ENCODE data around the gene TRIM26. TPM values are rescaled to one million over a fixed set of nuclear protein-coding genes. Genes with fewer than 3 reads are reported as not detected.

TRIM26 gene
- polyA plus RNA-seq, 1 of the 3 experiments (the other 2 are of a cell fraction), result 26.1 TPM

- 52% methylated on average over 4 of the region's 4 CpGs for WGBS (ENCODE audit: low lambda C conversion rate)
- Histone ChIP-seq H3K36me3 (replicated peaks in 1 of 2; ENCODE audit: control insufficient read depth in 1 of 2, insufficient read depth in 2 of 2, low read length in 1 of 2) (no peaks in the 10 kb centered on the region), H3K79me2 (ENCODE audit: insufficient read depth) (no peaks in the 10 kb centered on the region), H3F3A (replicated peaks; ENCODE audit: insufficient read depth) (no peaks in the 10 kb centered on the region), H3K27ac (ENCODE audit: low read depth in 2 of 2, low read length in 1 of 2) (no peak overlapping the region), H2AFZ (ENCODE audit: low read depth) (no peak overlapping the region), H3K9ac (no peak overlapping the region), H3K9me3 (no peaks in the 10 kb centered on the region), H3K9me2 (no peaks in the 10 kb centered on the region), H3K27me3 (ENCODE audit: insufficient read depth) (peaks cover 60% of the 10 kb centered on the region), H3K4me3 (ENCODE audit: low read depth in 2 of 2, low read length in 1 of 2) (no peak overlapping the region), H3K4me1 (ENCODE audit: control insufficient read depth in 1 of 2, insufficient read depth in 2 of 2, low read depth in 1 of 2, low read length in 1 of 2) (peaks cover 0 to 3% of the 10 kb centered on the region in 2 experiments; a peak in 1 of 4 replicates), H3K4me2 (no peak overlapping the region), H4K20me1 (ENCODE audit: insufficient read depth) (no peaks in the 10 kb centered on the region)
- ChIA-PET POLR2A (no interaction called here), CTCF (interaction anchor here (1.2 kb wide), 1 partner anchor 69 kb away, joined by 5 read pairs; no protein-coding TSS in a partner anchor)
- no peak for DNase-seq
- TF ChIP-seq USF2 (IDR thresholded peaks at IDR 0.05; ENCODE audit: borderline replicate concordance, low read depth, low read length), result no peak
- TF ChIP-seq FOXJ3 (CRISPR knock-in tag; IDR thresholded peaks at IDR 0.05), result no peak
- no peak for TF ChIP-seq RFX5 (IDR thresholded peaks at IDR 0.05; ENCODE audit: low read length)
- TF ChIP-seq RCOR1 (IDR thresholded peaks at IDR 0.05; ENCODE audit: low read length), result no peak
- TF ChIP-seq TCF12 (IDR thresholded peaks at IDR 0.05), result no peak
- no peak for TF ChIP-seq GABPA (IDR thresholded peaks at IDR 0.05; ENCODE audit: low read depth)
- no peak for TF ChIP-seq TAF1 (IDR thresholded peaks at IDR 0.05; ENCODE audit: borderline replicate concordance, low read depth, low read length)
- no peak for TF ChIP-seq PBX3 (IDR thresholded peaks at IDR 0.05)
- no peak for TF ChIP-seq MAX (IDR thresholded peaks at IDR 0.05; ENCODE audit: low read depth)
- TF ChIP-seq NFIC (IDR thresholded peaks at IDR 0.05; ENCODE audit: borderline replicate concordance), result no peak
Observed at GRCh38 chr6:30172681-30173080, 40.5 kb downstream of the TRIM26 start.

- no peaks in the 10 kb centered on the region for H3K9me2 ChIP-seq
- peaks cover 0 to 3% of the 10 kb centered on the region in 2 experiments; a peak in 1 of 4 replicates for H3K4me1 ChIP-seq (ENCODE audit: control insufficient read depth in 1 of 2, insufficient read depth in 2 of 2, low read depth in 1 of 2, low read length in 1 of 2)
- ChIA-PET POLR2A (no interaction called here), CTCF (interaction anchor here (0.7 to 1.2 kb wide), 5 partner anchors 30 to 324 kb away, joined by 3 to 5 read pairs (median 4); no protein-coding TSS in a partner anchor)
- H3F3A ChIP-seq (replicated peaks; ENCODE audit: insufficient read depth), result no peaks in the 10 kb centered on the region
- peak; percentile 71 for DNase-seq
- 31% methylated on average over 26 of the region's 62 CpGs for WGBS (ENCODE audit: low lambda C conversion rate)
- no peak overlapping the region for H3K4me2 ChIP-seq
- H2AFZ ChIP-seq (ENCODE audit: low read depth), result no peak overlapping the region
- H4K20me1 ChIP-seq (ENCODE audit: insufficient read depth), result no peaks in the 10 kb centered on the region
- H3K9me3 ChIP-seq, result no peaks in the 10 kb centered on the region
- H3K4me3 ChIP-seq (ENCODE audit: low read depth in 2 of 2, low read length in 1 of 2), result no peak overlapping the region; a peak in 1 of 4 replicates
- H3K27me3 ChIP-seq (ENCODE audit: insufficient read depth), result peaks cover 68% of the 10 kb centered on the region
- H3K36me3 ChIP-seq (replicated peaks in 1 of 2; ENCODE audit: control insufficient read depth in 1 of 2, insufficient read depth in 2 of 2, low read length in 1 of 2), result no peaks in the 10 kb centered on the region
- no peaks in the 10 kb centered on the region for H3K79me2 ChIP-seq (ENCODE audit: insufficient read depth)
- H3K9ac ChIP-seq, result no peak overlapping the region
- H3K27ac ChIP-seq (ENCODE audit: low read depth in 2 of 2, low read length in 1 of 2), result no peak overlapping the region
- no peak for TF ChIP-seq REST (IDR thresholded peaks at IDR 0.05; ENCODE audit: low read depth, low read length)
- no peak for TF ChIP-seq MAX (IDR thresholded peaks at IDR 0.05; ENCODE audit: low read depth)
- no peak for TF ChIP-seq RFX5 (IDR thresholded peaks at IDR 0.05; ENCODE audit: low read length)
- TF ChIP-seq RAD21 (IDR thresholded peaks at IDR 0.05; ENCODE audit: low read length), result no peak
- no peak for TF ChIP-seq YY1 (IDR thresholded peaks at IDR 0.05; ENCODE audit: low read depth)
- no peak for TF ChIP-seq IRF3 (IDR thresholded peaks at IDR 0.05; ENCODE audit: low read depth, low read length)
- no peak for TF ChIP-seq RXRA (IDR thresholded peaks at IDR 0.05; ENCODE audit: borderline replicate concordance, low read depth)
- TF ChIP-seq POLR2AphosphoS5 (IDR thresholded peaks at IDR 0.05; ENCODE audit: low read depth, low read length), result no peak
- no peak for TF ChIP-seq PBX3 (IDR thresholded peaks at IDR 0.05)
Observed at GRCh38 chr6:30171677-30172471, 41.3 kb downstream of the TRIM26 start.

Measured in SK-N-SH (cell line).